KOPT-K1 (cell line): ENCODE measurements around the gene NLGN4X.

Experiments used
- H3K27ac ChIP-seq: fragments of 200-600 bp; sonication (generic); 2 replicates; pipeline ENCODE4 v1.5.1; 2016; ENCODE audit warnings: antibody characterized with exemption, mild to moderate bottlenecking, low read depth, low read length; ENCODE audit not compliant: poor library complexity, severe bottlenecking
- H3K36me3 ChIP-seq: fragments of 200-600 bp; sonication (generic); 2 replicates; pipeline ENCODE4 v1.5.1; 2017; ENCODE audit warnings: antibody characterized with exemption, mild to moderate bottlenecking, low read length, moderate library complexity; ENCODE audit not compliant: insufficient read depth
- H3K9me3 ChIP-seq: fragments of 200-600 bp; sonication (generic); 2 replicates; pipeline ENCODE4 v1.5.1; 2017; ENCODE audit warnings: antibody characterized with exemption, low read length, mild to moderate bottlenecking; ENCODE audit not compliant: insufficient read depth, poor library complexity, severe bottlenecking

The NLGN4X gene

DNA sequence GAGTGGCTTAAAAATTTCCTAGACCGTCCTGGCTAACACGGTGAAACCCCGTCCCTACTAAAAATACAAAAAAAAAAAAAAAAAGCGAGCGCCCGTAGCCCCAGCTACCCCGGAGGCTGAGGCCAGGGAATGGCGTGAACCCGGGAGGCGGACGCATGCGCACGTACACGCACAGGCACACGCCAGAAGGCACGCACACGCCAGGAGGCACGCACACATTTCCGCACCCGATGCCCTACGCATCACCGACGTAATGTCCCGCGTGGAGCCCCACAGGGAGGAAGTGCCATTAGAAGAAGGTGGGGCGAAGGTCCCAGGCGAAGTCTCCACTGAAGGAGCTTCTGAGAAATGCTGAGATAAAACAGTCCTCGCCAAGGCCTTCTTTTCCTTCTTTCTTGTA lies 41.4 kb downstream of the NLGN4X start:
- Histone ChIP-seq H3K36me3 (no peaks in the 10 kb centered on the region), H3K9me3 (no peaks in the 10 kb centered on the region), H3K27ac (no peak overlapping the region)

DNA sequence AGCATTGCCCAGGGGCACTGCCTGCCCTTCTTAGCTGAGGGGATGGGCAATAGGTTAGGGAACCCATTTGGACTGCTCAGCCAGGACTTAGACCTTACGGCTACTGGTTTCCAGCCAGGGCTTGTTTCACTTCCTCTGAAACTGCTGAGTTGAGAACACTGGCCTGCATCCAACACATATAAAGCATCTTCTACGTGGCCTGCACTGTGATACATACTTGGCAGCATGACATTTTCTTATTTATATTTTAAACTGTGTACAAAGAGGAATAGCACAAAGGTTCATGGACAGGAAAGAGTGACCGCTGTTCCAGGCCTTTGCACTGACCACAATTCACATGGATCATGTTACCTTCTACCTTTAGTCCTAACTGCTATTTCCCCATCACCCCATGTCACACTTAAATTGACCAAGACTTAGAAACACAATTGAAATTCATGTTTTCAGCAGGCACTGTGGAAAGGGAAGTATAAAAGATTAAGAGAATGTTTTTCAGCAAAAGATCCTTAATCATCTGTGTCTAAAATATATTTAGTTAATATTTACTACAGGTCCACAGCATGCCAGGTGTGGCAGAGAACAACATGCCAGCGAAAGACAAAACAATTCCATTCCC lies 43.7 kb downstream of the NLGN4X start:
- no peaks in the 10 kb centered on the region for H3K36me3 ChIP-seq
- H3K9me3 ChIP-seq = no peaks in the 10 kb centered on the region
- no peak overlapping the region for H3K27ac ChIP-seq

DNA sequence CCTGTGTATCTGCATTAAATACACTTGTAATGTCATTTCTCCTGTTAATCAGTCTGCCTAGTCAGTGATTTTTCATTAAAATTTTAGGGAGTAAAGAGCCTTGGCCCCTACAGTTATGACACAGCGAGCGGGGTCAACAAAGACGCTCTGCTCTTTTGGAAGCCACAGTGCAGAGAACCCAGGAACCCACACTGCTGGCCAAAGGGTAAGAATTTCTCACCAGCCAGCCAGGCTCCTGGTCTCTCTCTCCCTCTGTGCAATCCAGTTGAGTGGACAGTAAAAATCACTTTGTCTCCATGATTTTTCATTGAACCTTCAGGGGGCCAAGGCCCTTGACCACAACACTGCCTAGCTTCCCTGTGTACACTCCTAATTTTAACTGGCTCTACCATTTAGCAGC lies 52.8 kb downstream of the NLGN4X start:
- Histone ChIP-seq H3K27ac (no peak overlapping the region), H3K9me3 (no peaks in the 10 kb centered on the region), H3K36me3 (no peaks in the 10 kb centered on the region)

DNA sequence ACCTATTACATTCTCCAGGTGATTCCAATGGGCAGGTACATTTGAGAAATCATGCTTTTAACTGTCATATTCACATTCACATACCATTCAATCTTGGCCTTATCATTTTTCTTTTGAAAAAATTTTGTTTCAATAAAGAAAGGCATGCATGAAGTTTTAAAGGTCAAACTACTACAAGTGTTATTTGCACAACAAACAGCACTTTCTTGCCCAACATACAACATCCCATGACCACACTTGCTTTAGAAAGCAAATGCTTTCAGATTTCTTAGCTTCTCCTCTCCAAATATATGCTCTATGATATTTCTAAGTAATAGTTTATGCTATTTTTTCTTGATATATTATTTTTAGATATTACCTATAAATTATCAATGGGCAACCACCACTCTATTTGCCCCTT lies 58.2 kb downstream of the NLGN4X start:
- H3K9me3 ChIP-seq = no peaks in the 10 kb centered on the region
- no peak overlapping the region for H3K27ac ChIP-seq
- H3K36me3 ChIP-seq = no peaks in the 10 kb centered on the region

DNA sequence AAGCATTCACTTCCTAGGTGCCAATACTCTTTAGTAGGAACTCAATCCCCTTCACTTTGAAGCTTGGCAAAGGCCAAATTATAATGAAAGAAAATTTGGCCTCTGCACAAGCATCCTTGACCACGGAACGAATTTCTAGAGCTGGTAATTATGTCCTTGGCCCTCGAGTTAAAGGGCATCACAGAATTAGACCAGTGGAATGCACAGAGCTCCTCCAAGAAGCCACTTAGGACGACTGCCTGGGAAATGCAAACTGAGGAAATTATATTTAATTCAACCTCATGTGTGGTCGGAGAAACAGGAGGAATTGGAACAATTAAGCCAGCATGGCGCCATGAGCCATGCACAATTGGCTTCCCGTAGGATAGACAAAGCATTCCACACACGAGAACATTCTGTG lies 59.3 kb downstream of the NLGN4X start:
- Histone ChIP-seq H3K9me3 (no peaks in the 10 kb centered on the region), H3K27ac (no peak overlapping the region), H3K36me3 (no peaks in the 10 kb centered on the region)

DNA sequence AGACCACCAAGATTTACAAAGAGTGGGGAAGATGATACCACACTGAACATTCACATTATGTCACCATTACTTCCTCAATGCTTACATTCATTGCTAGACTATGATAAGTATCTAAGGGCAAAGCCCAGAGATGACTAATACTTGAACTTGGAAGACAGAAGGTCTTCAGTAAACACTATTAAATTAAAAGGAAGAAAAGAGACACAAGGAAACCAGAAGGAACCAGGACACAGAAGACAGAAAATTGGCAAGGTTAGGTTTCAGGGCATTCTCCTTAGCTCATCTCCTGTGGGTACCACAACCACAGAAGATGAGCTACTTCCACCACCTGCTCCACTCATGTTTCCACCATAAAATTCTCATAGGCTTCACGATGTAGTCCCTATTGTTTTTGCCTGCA lies 64.9 kb downstream of the NLGN4X start:
- Histone ChIP-seq H3K36me3 (no peaks in the 10 kb centered on the region), H3K9me3 (no peaks in the 10 kb centered on the region), H3K27ac (no peak overlapping the region)

DNA sequence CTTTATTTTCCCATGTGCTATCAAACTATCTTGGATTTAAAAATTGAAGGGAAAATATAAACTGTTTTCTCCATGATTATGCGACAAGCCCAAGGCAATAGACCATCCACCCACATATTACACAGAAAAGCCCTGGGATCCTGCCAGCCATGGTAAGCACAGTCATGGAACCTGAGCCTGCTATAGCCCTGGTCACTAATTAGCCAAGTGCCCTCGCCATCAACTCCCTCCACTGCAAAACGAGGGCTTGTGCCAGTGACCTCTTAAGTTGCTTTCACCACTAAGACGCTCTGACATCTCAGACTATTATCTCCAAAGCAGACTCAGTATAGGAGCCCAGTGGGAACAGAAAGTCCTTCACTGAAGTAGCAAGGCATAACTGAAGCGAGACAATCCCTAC lies 69.2 kb downstream of the NLGN4X start:
- H3K36me3 ChIP-seq = no peaks in the 10 kb centered on the region
- no peak overlapping the region for H3K27ac ChIP-seq
- H3K9me3 ChIP-seq = no peaks in the 10 kb centered on the region

DNA sequence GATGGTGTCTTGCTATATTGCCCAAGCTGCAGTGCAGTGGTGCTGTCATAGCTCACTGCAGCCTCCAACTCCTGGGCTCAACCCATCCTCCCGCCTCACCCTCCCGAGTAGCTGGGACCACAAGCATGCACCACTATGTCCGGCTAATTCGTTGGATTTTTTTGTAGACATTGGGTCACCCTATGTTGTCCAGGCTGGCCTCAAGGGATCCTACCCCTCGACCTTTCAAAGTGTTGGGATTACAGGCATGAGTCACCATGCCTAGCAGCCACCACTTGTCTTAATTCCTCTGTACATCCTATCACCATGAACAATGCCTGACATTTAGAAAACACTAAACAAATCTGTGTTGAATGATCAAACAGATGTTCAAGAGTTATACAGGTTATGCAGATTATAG lies 76.7 kb downstream of the NLGN4X start:
- no peaks in the 10 kb centered on the region for H3K36me3 ChIP-seq
- no peaks in the 10 kb centered on the region for H3K9me3 ChIP-seq
- H3K27ac ChIP-seq = no peak overlapping the region

DNA sequence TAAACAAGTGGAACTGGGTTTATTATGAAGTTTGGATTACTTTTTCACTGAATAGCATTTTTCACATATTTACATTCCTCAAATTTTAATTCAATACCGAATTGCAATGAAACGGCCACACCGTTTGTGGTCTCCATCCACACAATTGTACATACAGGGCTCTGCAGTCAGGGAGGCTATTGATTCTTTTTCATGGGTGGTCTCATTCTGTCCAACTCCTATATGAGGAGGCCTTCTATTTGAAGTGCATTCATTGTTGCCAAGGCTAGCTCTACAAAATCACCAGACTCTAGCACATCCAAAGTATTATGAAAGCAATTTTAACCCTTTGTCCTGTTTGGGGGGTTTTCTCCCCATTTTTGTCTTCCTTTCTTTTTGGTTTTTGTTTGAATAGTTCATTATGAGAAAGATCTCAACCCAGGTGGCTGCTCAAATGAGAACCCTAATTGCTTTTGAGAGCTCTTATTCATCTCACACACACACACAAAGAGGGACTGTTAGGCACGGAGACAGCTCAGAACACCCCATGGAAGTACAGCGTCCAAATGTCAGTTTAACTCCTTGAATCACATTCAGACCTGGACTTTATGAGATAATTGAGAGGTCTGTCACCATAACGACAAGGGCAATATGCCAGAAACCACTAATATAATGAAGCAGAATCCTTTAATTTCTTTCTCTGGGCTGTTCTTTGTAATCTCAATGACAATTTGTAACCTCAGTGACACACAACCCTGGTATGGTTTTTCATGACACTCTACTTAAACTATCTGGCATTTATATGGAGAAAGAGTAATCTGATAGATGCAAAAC lies 79.4 kb downstream of the NLGN4X start:
- Histone ChIP-seq H3K9me3 (no peaks in the 10 kb centered on the region), H3K36me3 (no peaks in the 10 kb centered on the region), H3K27ac (no peak overlapping the region)

DNA sequence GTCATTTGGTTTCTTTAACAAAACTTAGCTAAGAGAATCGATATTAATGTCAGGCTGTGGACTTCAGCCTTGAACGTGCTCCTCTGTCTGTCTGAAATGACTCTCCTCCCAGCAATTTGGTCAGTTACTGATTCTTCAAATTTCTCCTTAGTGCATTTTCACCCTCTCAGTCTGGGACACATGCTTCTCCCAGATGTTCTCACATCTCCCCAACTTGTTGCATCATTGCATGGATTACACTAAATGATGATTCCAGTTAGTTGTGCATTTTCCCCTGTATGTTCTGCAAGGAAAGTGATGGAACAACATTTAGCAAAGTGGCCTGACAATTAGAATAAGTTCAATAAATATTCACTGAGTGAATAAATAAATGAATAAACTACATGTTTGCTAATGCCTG lies 94.4 kb downstream of the NLGN4X start:
- Histone ChIP-seq H3K9me3 (no peaks in the 10 kb centered on the region), H3K36me3 (no peaks in the 10 kb centered on the region), H3K27ac (no peak overlapping the region)

DNA sequence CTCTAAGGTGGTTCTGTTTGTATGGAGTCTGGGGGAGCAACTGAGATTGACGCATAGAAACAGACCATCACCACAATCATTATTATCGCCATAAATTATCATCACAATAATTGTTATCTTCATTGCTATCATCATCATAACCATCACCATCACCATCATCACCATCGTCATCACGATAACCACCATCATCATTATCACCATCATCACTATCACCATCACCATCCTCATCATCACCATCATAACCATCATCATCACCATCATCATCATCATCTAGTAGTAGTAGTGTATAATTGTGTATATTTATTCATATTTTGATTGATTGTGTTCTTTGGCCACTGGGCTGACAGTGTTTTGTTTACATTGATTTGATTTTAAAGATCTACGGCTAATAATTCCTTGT lies 95.7 kb downstream of the NLGN4X start:
- Histone ChIP-seq H3K36me3 (no peaks in the 10 kb centered on the region), H3K9me3 (no peaks in the 10 kb centered on the region), H3K27ac (no peak overlapping the region)

DNA sequence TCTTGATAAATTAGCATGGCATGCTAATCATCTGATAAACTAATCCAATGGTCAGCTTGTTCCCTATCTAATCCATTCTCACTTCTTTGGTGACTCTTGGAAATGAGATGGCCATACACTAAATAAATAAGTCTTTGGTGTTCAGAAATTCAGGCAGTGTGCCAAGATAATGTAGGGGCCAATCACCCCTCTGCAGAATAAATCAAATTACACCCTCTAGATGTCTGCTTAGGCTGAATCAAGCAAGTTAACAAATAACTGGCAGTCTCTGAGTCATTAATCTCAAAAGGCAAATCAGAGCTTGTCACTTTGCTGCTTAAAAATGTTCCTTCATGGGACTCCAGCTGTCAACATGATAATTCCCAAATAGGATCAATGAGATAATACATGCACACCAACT lies 97.4 kb downstream of the NLGN4X start:
- H3K36me3 ChIP-seq = no peaks in the 10 kb centered on the region
- H3K9me3 ChIP-seq = no peaks in the 10 kb centered on the region
- no peak overlapping the region for H3K27ac ChIP-seq

DNA sequence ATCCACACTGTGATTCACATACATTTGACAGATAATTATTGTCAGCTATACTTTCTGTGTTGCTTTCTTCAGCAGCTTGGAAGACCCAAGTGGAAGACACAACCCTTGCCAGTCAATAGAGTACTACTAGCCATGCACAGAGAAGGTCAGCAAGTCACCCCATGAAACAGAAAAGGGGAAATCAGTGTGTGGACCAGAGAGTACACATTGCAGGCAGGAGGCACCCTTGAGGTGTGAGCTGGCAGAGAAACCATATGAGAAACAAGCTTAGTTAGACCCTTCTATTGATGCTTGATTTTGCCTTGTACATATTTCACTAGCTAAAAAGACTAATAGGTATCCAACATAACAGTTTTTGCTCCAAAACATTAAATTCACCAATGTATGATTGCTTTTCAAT lies 99.5 kb downstream of the NLGN4X start:
- Histone ChIP-seq H3K9me3 (no peaks in the 10 kb centered on the region), H3K36me3 (no peaks in the 10 kb centered on the region), H3K27ac (no peak overlapping the region)

DNA sequence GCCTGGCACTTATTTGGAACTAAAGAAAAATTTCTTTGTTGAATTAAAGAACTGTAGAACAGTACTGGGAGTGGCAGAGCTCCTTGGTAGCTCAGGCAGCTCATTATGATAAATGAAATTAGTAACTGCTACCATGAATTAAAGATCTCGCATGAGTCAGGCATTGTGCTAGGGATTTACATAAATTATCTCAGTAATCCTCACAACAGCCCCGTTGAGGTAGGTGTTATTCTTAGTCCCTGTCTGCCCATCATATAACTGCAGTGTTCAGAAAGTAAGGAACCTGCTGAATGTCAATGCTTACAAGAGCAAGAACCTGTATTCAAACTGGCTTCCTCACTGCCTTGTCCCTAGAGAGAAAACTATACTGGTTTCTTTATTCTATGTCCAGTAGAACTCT lies 108.3 kb downstream of the NLGN4X start:
- no peaks in the 10 kb centered on the region for H3K9me3 ChIP-seq
- no peaks in the 10 kb centered on the region for H3K36me3 ChIP-seq
- no peak overlapping the region for H3K27ac ChIP-seq

DNA sequence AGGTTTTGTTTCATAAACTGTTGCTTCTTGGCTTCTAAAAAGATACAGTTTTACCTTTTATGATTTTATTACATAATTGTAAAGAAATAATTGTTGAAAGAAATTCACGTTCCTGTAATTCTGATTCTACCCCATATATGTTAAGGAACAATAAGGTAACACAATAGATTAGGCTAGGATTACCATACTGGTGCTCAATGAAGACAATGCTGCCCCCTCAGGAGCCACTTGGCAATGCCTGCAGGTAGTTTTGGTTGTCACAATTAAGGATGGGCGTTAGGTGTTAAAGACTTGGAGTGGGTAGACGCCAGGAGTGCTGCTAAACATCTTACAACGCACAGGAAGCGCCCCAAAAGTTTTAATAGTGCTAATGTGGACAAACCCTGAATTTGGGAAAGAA lies 133.2 kb downstream of the NLGN4X start:
- H3K27ac ChIP-seq = no peak overlapping the region
- no peaks in the 10 kb centered on the region for H3K36me3 ChIP-seq
- no peaks in the 10 kb centered on the region for H3K9me3 ChIP-seq

DNA sequence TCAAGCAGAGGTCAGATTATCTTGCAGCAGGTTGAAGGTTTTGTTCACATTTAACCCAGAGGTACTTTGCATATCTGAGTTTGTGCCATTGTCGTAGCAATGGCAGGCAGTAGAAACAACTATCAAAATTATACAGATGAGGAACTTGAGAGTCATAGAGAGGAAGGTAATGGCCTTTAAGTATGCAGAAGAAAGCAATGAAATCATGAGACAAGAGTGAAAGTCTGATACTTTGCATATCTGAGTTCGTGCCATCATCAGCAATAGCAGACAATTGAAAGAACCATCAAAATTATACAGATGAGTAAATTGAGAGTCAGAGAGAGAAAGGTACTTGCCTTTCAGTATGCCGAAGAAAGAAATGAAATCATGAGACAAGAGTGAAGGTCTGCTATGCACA lies 154.1 kb downstream of the NLGN4X start:
- H3K36me3 ChIP-seq = no peaks in the 10 kb centered on the region
- H3K27ac ChIP-seq = no peak overlapping the region
- no peaks in the 10 kb centered on the region for H3K9me3 ChIP-seq
